Fibroblast of mammary gland (primary cell): ENCODE results near the gene CYP11A1.

ENCODE experiments used
- DNase-seq: peaks from one replicate; pipeline ENCODE4 v3.0.0-alpha.2; 2010; ENCODE audit warnings: low read depth
- H3K4me3 ChIP-seq: 2 replicates; pipeline ENCODE4 v1.5.1; 2011; ENCODE audit warnings: low read depth, mild to moderate bottlenecking, low read length, moderate library complexity; ENCODE audit not compliant: control insufficient read depth
- CTCF ChIP-seq: conservative IDR thresholded peaks from 2 replicates; pipeline ENCODE4 v1.5.1; 2011; ENCODE audit warnings: low read depth, low read length, inconsistent platforms; ENCODE audit not compliant: control insufficient read depth, insufficient read depth

Gene CYP11A1

GRCh38 chr15:74402337-74402841 lies 34.9 kb upstream of the CYP11A1 start:
- no peak for DNase-seq
- TF ChIP-seq CTCF = no peak
- no peak overlapping the region for H3K4me3 ChIP-seq

GRCh38 chr15:74400915-74401757 lies 33.7 kb upstream of the CYP11A1 start:
- peak; percentile 59 for DNase-seq

DNA sequence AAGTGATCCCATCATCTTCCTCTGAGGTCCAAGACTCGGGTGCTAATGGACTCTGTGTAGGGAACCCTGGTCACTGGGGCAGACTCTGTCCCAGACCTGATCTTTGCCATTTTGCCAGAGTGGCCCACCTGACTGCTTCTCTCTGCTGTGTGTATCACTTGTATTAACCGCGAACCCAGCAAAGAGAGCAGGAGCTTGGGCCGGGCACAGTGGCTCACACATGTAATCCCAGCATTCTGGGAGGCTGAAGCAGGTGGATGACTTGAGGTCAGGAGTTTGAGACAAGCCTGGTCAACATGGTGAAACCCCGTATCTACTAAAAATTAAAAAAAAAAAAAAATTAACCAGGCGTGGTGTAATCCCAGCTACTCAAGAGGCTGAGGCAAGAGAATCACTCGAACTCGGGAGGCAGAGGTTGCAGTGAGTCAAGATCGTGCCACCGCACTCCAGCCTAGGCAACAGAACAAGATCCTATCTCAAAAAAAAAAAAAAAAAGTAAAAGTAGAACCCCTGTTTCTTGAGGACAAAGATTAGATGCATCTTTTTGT lies 32.9 kb upstream of the CYP11A1 start:
- peak; percentile 73 for DNase-seq
- H3K4me3 ChIP-seq = no peak overlapping the region
- no peak for TF ChIP-seq CTCF

More at GRCh38 chr15:74400915-74401757, 33.7 kb upstream of the CYP11A1 start:
- TF ChIP-seq CTCF = no peak
- H3K4me3 ChIP-seq = no peak overlapping the region

- DNase-seq = peak; percentile 89
- no peak overlapping the region for H3K4me3 ChIP-seq
- TF ChIP-seq CTCF = no peak
These were observed 32.3 kb upstream of the CYP11A1 start for GRCh38 chr15:74399511-74400312.

GRCh38 chr15:74399100-74399499 lies 31.7 kb upstream of the CYP11A1 start:
- DNase-seq = no peak
- no peak for TF ChIP-seq CTCF
- H3K4me3 ChIP-seq = no peak overlapping the region

- no peak for DNase-seq
- TF ChIP-seq CTCF = no peak
- no peak overlapping the region for H3K4me3 ChIP-seq
These were observed 30.7 kb upstream of the CYP11A1 start for GRCh38 chr15:74398183-74398582.
